ENCODE measurements around the gene RRBP1.

RRBP1 gene

DNA sequence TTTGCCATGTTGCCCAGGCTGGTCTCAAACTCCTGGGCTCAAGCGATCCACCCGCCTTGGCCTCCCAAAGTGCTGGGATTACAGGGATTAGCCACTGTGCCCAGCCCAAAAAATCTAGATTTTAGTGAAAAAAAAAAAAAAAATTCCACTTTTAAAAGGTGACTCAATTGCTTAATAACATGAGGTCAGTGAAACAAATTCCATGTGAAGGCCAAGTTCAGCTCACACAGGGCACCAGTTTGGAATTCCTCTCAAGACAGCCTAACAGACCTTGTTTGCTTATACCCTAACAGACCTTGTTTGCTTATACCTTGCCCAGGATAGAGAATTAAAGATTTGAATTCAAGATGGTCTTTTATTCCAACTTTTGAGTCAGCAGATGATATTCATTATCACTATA, 5.1 kb downstream of the RRBP1 start:
- TF ChIP-seq, protein P1, sequence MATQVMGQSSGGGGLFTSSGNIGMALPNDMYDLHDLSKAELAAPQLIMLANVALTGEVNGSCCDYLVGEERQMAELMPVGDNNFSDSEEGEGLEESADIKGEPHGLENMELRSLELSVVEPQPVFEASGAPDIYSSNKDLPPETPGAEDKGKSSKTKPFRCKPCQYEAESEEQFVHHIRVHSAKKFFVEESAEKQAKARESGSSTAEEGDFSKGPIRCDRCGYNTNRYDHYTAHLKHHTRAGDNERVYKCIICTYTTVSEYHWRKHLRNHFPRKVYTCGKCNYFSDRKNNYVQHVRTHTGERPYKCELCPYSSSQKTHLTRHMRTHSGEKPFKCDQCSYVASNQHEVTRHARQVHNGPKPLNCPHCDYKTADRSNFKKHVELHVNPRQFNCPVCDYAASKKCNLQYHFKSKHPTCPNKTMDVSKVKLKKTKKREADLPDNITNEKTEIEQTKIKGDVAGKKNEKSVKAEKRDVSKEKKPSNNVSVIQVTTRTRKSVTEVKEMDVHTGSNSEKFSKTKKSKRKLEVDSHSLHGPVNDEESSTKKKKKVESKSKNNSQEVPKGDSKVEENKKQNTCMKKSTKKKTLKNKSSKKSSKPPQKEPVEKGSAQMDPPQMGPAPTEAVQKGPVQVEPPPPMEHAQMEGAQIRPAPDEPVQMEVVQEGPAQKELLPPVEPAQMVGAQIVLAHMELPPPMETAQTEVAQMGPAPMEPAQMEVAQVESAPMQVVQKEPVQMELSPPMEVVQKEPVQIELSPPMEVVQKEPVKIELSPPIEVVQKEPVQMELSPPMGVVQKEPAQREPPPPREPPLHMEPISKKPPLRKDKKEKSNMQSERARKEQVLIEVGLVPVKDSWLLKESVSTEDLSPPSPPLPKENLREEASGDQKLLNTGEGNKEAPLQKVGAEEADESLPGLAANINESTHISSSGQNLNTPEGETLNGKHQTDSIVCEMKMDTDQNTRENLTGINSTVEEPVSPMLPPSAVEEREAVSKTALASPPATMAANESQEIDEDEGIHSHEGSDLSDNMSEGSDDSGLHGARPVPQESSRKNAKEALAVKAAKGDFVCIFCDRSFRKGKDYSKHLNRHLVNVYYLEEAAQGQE (IDR thresholded peaks at IDR 0.05; ENCODE audit: insufficient read depth in 1 of 2, low read depth in 2 of 2, low read length in 2 of 2): no peak
- TF ChIP-seq SIN3A (IDR thresholded peaks at IDR 0.05; ENCODE audit: borderline replicate concordance, insufficient read depth, low read length) (no peak), POLR2AphosphoS5 (IDR thresholded peaks at IDR 0.05; ENCODE audit: low read depth, low read length) (no peak), FOXP2 (optimal IDR thresholded peaks at IDR 0.05; ENCODE audit: borderline replicate concordance, extremely low read depth, extremely low read length, insufficient read depth) (no peak), TAF1 (IDR thresholded peaks at IDR 0.05; ENCODE audit: borderline replicate concordance, insufficient read depth, low read length) (no peak)

DNA sequence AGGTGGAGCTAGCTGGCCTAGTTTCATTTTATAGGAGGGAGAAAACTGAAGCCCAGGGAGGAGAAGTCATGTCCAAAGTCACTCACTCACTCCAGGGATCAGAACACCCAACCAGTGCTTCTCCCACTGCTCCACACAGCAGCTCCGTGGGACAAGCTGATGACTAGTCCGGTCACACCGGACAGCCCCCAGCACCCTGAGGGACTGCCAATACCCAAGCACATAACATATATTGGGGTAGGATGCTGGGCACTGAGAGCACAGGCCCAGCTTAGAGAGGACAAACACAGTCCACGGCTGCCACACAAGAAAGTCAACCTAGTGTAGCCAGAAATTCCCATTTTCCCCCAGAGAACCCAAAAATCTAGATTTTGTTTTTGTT, 5.7 kb downstream of the RRBP1 start:
- no peak for TF ChIP-seq FOXP2 (optimal IDR thresholded peaks at IDR 0.05; ENCODE audit: borderline replicate concordance, extremely low read depth, extremely low read length, insufficient read depth)
- no peak for TF ChIP-seq POLR2AphosphoS5 (IDR thresholded peaks at IDR 0.05; ENCODE audit: low read depth, low read length)
- TF ChIP-seq SIN3A (IDR thresholded peaks at IDR 0.05; ENCODE audit: borderline replicate concordance, insufficient read depth, low read length): no peak
- TF ChIP-seq, protein P1 (IDR thresholded peaks at IDR 0.05; ENCODE audit: insufficient read depth in 1 of 2, low read depth in 2 of 2, low read length in 2 of 2): no peak
- TF ChIP-seq TAF1 (IDR thresholded peaks at IDR 0.05; ENCODE audit: borderline replicate concordance, insufficient read depth, low read length): no peak

DNA sequence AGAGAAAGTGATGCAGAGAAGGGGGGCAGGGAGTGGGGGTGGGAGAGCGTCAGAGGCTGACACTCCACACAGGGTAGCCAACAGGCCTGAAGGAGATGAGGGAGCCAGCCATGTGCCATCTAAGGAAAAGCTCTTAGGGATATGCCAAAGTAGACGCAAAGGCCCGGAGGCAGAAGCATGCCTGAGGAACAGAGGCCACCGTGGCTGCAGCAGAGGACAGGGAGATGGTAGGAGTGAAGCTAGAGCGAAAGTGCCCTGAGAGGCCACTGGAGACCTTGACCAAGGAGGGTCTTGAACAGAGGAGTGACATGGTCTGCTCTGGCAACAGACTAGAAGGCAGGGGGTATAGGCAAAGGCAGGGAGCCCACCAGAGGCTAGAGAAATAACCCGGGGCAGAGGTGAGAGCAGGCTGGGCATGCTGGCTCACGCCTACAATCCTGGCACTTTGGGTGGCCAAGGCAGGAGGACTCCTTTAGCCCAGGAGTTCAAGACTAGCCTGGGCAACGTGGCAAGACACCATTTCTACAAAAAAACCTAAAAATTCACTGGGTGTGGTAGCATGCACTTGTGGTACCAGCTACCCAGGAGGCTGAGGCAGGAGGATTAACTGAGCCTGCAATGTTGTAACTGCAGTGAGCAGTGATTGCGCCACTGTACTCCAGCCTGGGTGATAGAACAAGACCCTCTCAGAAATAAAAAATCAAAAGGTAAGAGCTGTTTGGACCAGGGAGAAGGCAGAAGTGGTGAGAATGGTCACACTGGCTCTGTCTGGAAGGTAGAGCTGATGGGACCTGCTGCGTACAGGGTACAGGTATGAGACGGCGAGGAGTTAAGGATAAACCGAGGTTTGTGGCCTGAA, 6.3 kb downstream of the RRBP1 start:
- TF ChIP-seq, protein P1 (IDR thresholded peaks at IDR 0.05; ENCODE audit: insufficient read depth in 1 of 2, low read depth in 2 of 2, low read length in 2 of 2): no peak
- no peak for TF ChIP-seq POLR2AphosphoS5 (IDR thresholded peaks at IDR 0.05; ENCODE audit: low read depth, low read length)
- no peak for TF ChIP-seq FOXP2 (optimal IDR thresholded peaks at IDR 0.05; ENCODE audit: borderline replicate concordance, extremely low read depth, extremely low read length, insufficient read depth)
- no peak for TF ChIP-seq TAF1 (IDR thresholded peaks at IDR 0.05; ENCODE audit: borderline replicate concordance, insufficient read depth, low read length)
- no peak for TF ChIP-seq SIN3A (IDR thresholded peaks at IDR 0.05; ENCODE audit: borderline replicate concordance, insufficient read depth, low read length)

DNA sequence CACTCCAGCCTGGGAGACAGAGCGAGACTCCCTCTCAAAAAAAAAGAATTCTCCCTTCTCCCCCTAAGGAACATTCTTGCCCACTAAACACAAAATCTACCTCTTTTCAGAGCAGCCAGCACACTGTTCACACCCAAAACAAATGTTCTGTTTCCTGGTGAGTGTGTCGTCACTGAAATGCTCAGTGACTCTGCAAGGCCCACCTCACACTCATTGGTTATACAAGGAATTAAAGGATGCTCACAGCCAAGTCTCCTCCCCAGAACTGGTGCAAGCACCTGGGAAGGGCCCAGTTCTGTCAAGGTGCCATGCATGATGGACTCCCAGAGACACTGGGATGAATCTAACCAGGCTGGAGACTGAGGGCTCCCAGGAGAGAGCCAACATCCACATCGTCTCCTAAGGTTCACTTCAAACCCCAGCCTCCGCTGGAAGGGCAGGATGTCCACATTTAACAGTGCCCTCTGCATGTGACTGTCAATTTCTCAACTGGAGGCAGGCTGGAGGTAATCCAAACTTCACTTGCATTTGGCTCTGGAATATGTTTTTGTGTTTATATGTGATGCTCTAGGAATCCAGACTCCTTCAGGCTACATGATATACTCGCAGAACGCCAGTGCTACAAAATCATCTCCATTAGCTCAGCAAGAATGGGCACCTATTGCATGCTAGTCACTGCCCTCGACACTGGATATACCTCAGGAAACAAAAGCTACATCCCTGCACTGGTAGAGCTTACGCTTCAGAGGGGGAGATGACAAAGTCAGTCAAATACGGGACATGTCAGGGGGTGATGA, 7.1 kb downstream of the RRBP1 start:
- TF ChIP-seq FOXP2 (optimal IDR thresholded peaks at IDR 0.05; ENCODE audit: borderline replicate concordance, extremely low read depth, extremely low read length, insufficient read depth) (no peak), SIN3A (IDR thresholded peaks at IDR 0.05; ENCODE audit: borderline replicate concordance, insufficient read depth, low read length) (no peak), POLR2AphosphoS5 (IDR thresholded peaks at IDR 0.05; ENCODE audit: low read depth, low read length) (no peak), TAF1 (IDR thresholded peaks at IDR 0.05; ENCODE audit: borderline replicate concordance, insufficient read depth, low read length) (no peak)
- TF ChIP-seq, protein P1 (IDR thresholded peaks at IDR 0.05; ENCODE audit: insufficient read depth in 1 of 2, low read depth in 2 of 2, low read length in 2 of 2): no peak
